Mesendoderm (in vitro differentiated cells): ENCODE results near the gene FSTL1.

Experiments used
- DNase-seq: peaks from one replicate; pipeline ENCODE4 v3.0.0; 2013
- H2AK5ac ChIP-seq: 2 replicates; pipeline ENCODE4 v1.6.1; 2013; ENCODE audit warnings: low read length, inconsistent platforms
- H2BK120ac ChIP-seq: 2 replicates; pipeline ENCODE4 v1.6.1; 2013; ENCODE audit warnings: low read depth, mild to moderate bottlenecking, low read length, moderate library complexity, mixed read lengths
- H2BK15ac ChIP-seq: replicated peaks from 2 replicates; pipeline ENCODE4 v1.6.1; 2013; ENCODE audit warnings: low read depth, mild to moderate bottlenecking, moderate library complexity
- H2BK5ac ChIP-seq: 2 replicates; pipeline ENCODE4 v1.6.1; 2013; ENCODE audit warnings: low read length, inconsistent platforms
- H3K18ac ChIP-seq: 2 replicates; pipeline ENCODE4 v1.6.1; 2013; ENCODE audit warnings: mild to moderate bottlenecking, low read length, mixed read lengths
- H3K23ac ChIP-seq: one replicate; pipeline ENCODE4 v1.6.1; 2013; ENCODE audit warnings: low read length
- H3K27ac ChIP-seq: 2 replicates; pipeline ENCODE4 v1.5.1; 2013; ENCODE audit warnings: low read depth, mild to moderate bottlenecking, inconsistent platforms, low read length, moderate library complexity
- H3K27me3 ChIP-seq: 2 replicates; pipeline ENCODE4 v1.6.1; 2013; ENCODE audit warnings: low read length, control low read depth, mild to moderate bottlenecking, inconsistent platforms; ENCODE audit not compliant: insufficient read depth, poor library complexity
- H3K36me3 ChIP-seq: 2 replicates; pipeline ENCODE4 v1.6.1; 2013; ENCODE audit warnings: low read length, inconsistent platforms; ENCODE audit not compliant: control insufficient read depth, insufficient read depth
- H3K4ac ChIP-seq: one replicate; pipeline ENCODE4 v1.6.1; 2013; ENCODE audit warnings: low read depth, mild to moderate bottlenecking, low read length, moderate library complexity
- H3K4me1 ChIP-seq: 2 replicates; pipeline ENCODE4 v1.6.1; 2013; ENCODE audit warnings: low read depth, low read length, inconsistent platforms; ENCODE audit not compliant: control insufficient read depth
- H3K4me2 ChIP-seq: 2 replicates; pipeline ENCODE4 v1.6.1; 2013; ENCODE audit warnings: low read length
- H3K4me3 ChIP-seq: 2 replicates; pipeline ENCODE4 v1.5.1; 2013; ENCODE audit warnings: mild to moderate bottlenecking, low read length
- H3K56ac ChIP-seq: one replicate; pipeline ENCODE4 v1.6.1; 2013; ENCODE audit warnings: low read length
- H3K79me1 ChIP-seq: 2 replicates; pipeline ENCODE4 v1.6.1; 2013; ENCODE audit warnings: low read length, inconsistent platforms
- H3K79me2 ChIP-seq: 2 replicates; pipeline ENCODE4 v1.6.1; 2013; ENCODE audit warnings: mild to moderate bottlenecking, low read length; ENCODE audit not compliant: control insufficient read depth, insufficient read depth
- H3K9ac ChIP-seq: 2 replicates; pipeline ENCODE4 v1.6.1; 2013; ENCODE audit warnings: low read length, inconsistent platforms
- H4K5ac ChIP-seq: one replicate; pipeline ENCODE4 v1.6.1; 2013; ENCODE audit warnings: low read length
- H4K8ac ChIP-seq: one replicate; pipeline ENCODE4 v1.6.1; 2013; ENCODE audit warnings: low read depth, mild to moderate bottlenecking, control low read depth, low read length, moderate library complexity
- WGBS: extraction: QIAGEN DNeasy Blood & Tissue Kit; methylation state at CpG from one replicate; pipeline ENCODE4 v1.1.7; 2013; ENCODE audit warnings: low lambda C conversion rate, missing lambda C conversion rate; ENCODE audit not compliant: insufficient coverage; ENCODE audit errors: extremely low coverage; 5-methylcytosine and 5-hydroxymethylcytosine counted together

FSTL1 gene

GRCh38 chr3:120432150-120432860 lies 18.5 kb downstream of the FSTL1 start:
- peaks cover 8% of the 10 kb centered on the region for H3K4me1 ChIP-seq
- no peak overlapping the region for H3K27ac ChIP-seq
- peak; percentile 97 for DNase-seq

GRCh38 chr3:120429921-120430361 lies 20.9 kb downstream of the FSTL1 start:
- Histone ChIP-seq H3K56ac (no peak overlapping the region), H4K5ac (no peak overlapping the region), H3K18ac (no peak overlapping the region), H3K27me3 (no peaks in the 10 kb centered on the region), H3K79me1 (peaks cover 22% of the 10 kb centered on the region), H2AK5ac (no peak overlapping the region), H3K23ac (no peak overlapping the region), H3K9ac (no peak overlapping the region), H3K79me2 (peaks cover 13% of the 10 kb centered on the region), H4K8ac (no peak overlapping the region), H2BK120ac (no peak overlapping the region), H3K36me3 (peaks cover 2% of the 10 kb centered on the region), H3K4me2 (no peak overlapping the region), H3K4me1 (peaks cover 3% of the 10 kb centered on the region), H3K27ac (no peak overlapping the region), H3K4me3 (no peak overlapping the region), H2BK5ac (no peak overlapping the region), H2BK15ac (no peak overlapping the region), H3K4ac (no peak overlapping the region)
- DNase-seq: no peak
- no CpG with 5 or more reads among the region's 1 CpG for WGBS

More at GRCh38 chr3:120432150-120432860, 18.5 kb downstream of the FSTL1 start:
- H2AK5ac ChIP-seq: no peak overlapping the region
- peaks cover 24% of the 10 kb centered on the region for H3K79me1 ChIP-seq
- peak overlapping the region; percentile 18 for H4K5ac ChIP-seq
- no peak overlapping the region for H3K4ac ChIP-seq
- H2BK120ac ChIP-seq: no peak overlapping the region
- H3K4me3 ChIP-seq: no peak overlapping the region
- H3K9ac ChIP-seq: no peak overlapping the region
- H2BK5ac ChIP-seq: no peak overlapping the region
- peaks cover 20% of the 10 kb centered on the region for H3K79me2 ChIP-seq
- no peak overlapping the region for H3K4me2 ChIP-seq
- no peak overlapping the region for H4K8ac ChIP-seq
- WGBS: no CpG with 5 or more reads among the region's 4 CpGs
- no peaks in the 10 kb centered on the region for H3K27me3 ChIP-seq
- no peak overlapping the region for H3K23ac ChIP-seq
- H3K18ac ChIP-seq: no peak overlapping the region
- peaks cover 2% of the 10 kb centered on the region for H3K36me3 ChIP-seq
- H3K56ac ChIP-seq: no peak overlapping the region
- H2BK15ac ChIP-seq: no peak overlapping the region

GRCh38 chr3:120428924-120429323 lies 21.9 kb downstream of the FSTL1 start:
- Histone ChIP-seq H2BK15ac (no peak overlapping the region), H3K36me3 (no peaks in the 10 kb centered on the region), H3K4me1 (peaks cover 3% of the 10 kb centered on the region), H3K4ac (no peak overlapping the region), H3K4me3 (no peak overlapping the region), H3K79me1 (peaks cover 20% of the 10 kb centered on the region), H3K27me3 (no peaks in the 10 kb centered on the region), H4K8ac (no peak overlapping the region), H4K5ac (no peak overlapping the region), H3K56ac (no peak overlapping the region), H3K4me2 (no peak overlapping the region), H3K23ac (no peak overlapping the region), H3K27ac (no peak overlapping the region), H3K18ac (no peak overlapping the region), H3K9ac (no peak overlapping the region), H2AK5ac (no peak overlapping the region), H2BK120ac (no peak overlapping the region), H2BK5ac (no peak overlapping the region), H3K79me2 (peaks cover 7% of the 10 kb centered on the region)
- no peak for DNase-seq
- no CpG with 5 or more reads among the region's 2 CpGs for WGBS

DNA sequence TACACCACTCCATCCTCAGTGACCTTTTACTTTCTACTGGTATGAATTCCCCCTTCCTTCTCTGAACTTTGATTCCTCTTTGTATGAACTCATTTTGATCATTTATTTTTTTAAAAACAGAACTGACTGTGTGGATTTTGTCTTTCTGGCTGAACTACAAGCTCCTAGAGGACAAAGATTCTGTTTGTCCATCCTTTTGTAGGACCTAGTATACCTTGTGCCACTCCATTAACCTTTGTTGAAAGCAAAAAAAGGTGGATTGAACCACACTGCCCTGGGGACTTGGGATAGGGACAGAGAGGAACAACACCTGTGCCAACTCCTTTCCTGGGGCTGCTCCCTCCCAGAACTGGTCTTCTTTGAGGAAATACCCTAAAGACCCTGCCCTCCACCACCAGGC lies 23.6 kb downstream of the FSTL1 start:
- Histone ChIP-seq H3K36me3 (peaks cover 2% of the 10 kb centered on the region), H3K27ac (no peak overlapping the region), H3K56ac (no peak overlapping the region), H3K4me3 (no peak overlapping the region), H3K79me2 (peaks cover 3% of the 10 kb centered on the region), H2BK15ac (no peak overlapping the region), H3K18ac (no peak overlapping the region), H4K8ac (no peak overlapping the region), H2BK5ac (no peak overlapping the region), H4K5ac (no peak overlapping the region), H3K9ac (no peak overlapping the region), H3K4me1 (no peaks in the 10 kb centered on the region), H3K4ac (no peak overlapping the region), H3K79me1 (peaks cover 16% of the 10 kb centered on the region), H3K27me3 (no peaks in the 10 kb centered on the region), H3K23ac (no peak overlapping the region), H2BK120ac (no peak overlapping the region), H2AK5ac (no peak overlapping the region), H3K4me2 (no peak overlapping the region)
- no peak for DNase-seq

DNA sequence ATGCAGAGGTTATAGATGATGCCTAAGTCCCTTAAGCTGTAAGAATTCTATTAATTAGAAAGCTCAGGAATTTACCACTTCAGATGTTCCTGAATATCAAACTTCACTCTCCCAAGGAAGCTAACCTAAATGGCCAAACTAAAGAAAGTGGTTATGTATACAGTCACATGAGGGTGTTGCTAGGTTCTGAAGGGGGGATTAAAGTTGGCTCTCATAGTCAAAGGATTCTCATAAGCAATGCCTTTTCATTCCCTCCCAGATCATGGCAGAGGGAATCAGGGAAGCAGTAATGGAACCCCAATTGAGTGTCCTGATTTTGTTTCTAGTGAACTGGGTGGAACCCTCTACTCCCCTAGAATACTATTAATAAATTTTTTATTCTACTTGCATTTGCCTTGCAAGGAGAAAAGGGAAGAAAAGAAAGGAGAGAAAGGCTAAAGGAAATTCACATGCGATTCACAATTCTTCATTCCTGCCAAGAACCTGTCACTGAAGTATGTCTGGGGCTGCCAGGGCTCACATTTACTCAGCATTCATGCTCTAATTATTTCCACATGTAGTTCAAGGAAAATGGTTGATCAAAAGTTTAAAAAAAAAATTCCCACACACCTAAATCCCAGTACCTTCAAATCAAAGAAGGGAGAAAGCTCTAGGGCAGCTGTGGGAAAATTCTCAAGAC lies 25.1 kb downstream of the FSTL1 start:
- DNase-seq: no peak
- WGBS: no CpG with 5 or more reads among the region's 1 CpG
- H2BK15ac ChIP-seq: no peak overlapping the region
- H3K4me2 ChIP-seq: no peak overlapping the region
- H3K4me1 ChIP-seq: no peaks in the 10 kb centered on the region
- no peak overlapping the region for H4K8ac ChIP-seq
- no peak overlapping the region for H3K27ac ChIP-seq
- H3K9ac ChIP-seq: no peak overlapping the region
- no peak overlapping the region for H2BK120ac ChIP-seq
- H2AK5ac ChIP-seq: no peak overlapping the region
- H3K79me2 ChIP-seq: peaks cover 1% of the 10 kb centered on the region
- H4K5ac ChIP-seq: no peak overlapping the region
- no peak overlapping the region for H3K4ac ChIP-seq
- peaks cover 4% of the 10 kb centered on the region for H3K36me3 ChIP-seq
- H2BK5ac ChIP-seq: no peak overlapping the region
- no peaks in the 10 kb centered on the region for H3K27me3 ChIP-seq
- no peak overlapping the region for H3K18ac ChIP-seq
- no peak overlapping the region for H3K23ac ChIP-seq
- no peak overlapping the region for H3K4me3 ChIP-seq
- H3K79me1 ChIP-seq: peaks cover 14% of the 10 kb centered on the region
- no peak overlapping the region for H3K56ac ChIP-seq
